Neutrophil (primary cell): ENCODE data around the gene TMEM132C.

Source experiments
- H3K27ac ChIP-seq: fragments of 200-600 bp; sonication (generic); 2 replicates; pipeline ENCODE4 v1.5.1; 2016; ENCODE audit warnings: mild to moderate bottlenecking, moderate library complexity
- H3K27me3 ChIP-seq: fragments of 200-600 bp; sonication (generic); 2 replicates; pipeline ENCODE4 v1.6.0; 2016; ENCODE audit warnings: mild to moderate bottlenecking
- H3K36me3 ChIP-seq: fragments of 200-600 bp; sonication (generic); 2 replicates; pipeline ENCODE4 v1.5.1; 2017
- H3K4me1 ChIP-seq, 2 experiments: fragments of 200-600 bp in 1 of 2; sonication (generic) in 1 of 2; 1 replicate in 1 of 2; 2 replicates in 1 of 2; pipeline versions ENCODE4 v1.5.1 to v1.6.1; 2013 to 2016; ENCODE audit warnings: low read depth in 1 of 2, low read length in 1 of 2, mild to moderate bottlenecking in 1 of 2, moderate library complexity in 1 of 2; ENCODE audit not compliant: control insufficient read depth in 1 of 2, insufficient read depth in 1 of 2
- H3K4me3 ChIP-seq, 2 experiments: fragments of 200-600 bp in 1 of 2; sonication (generic) in 1 of 2; 1 replicate in 1 of 2; 2 replicates in 1 of 2; pipeline ENCODE4 v1.5.1; 2013 to 2016; ENCODE audit warnings: low read depth in 1 of 2, low read length in 1 of 2, mild to moderate bottlenecking in 1 of 2, moderate library complexity in 1 of 2
- H3K9me3 ChIP-seq: fragments of 200-600 bp; sonication (generic); 2 replicates; pipeline ENCODE4 v1.5.1; 2016
- CTCF ChIP-seq: fragments of 200-600 bp; sonication (generic); IDR thresholded peaks from 2 replicates; pipeline ENCODE4 v1.5.1; 2016; ENCODE audit warnings: antibody characterized with exemption

TMEM132C gene

DNA sequence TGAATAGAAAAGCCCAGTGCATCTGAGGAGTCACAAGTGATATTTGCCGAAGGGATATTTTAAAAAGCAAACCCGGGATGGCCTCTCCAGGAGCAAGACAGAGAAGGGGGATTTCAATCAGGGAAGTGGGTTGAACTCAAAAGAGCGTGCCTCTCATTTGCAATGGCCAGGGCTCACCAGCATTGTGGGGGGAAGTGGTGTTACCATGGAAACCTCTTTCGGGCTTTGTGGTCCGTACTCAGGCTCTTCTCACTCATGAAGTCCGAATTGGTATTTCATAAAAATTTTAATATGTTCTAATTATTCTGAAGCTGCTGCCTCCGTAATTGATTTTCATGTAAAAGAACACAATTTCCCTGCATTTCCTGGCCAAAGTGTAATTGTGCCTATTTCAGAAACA lies 476.9 kb downstream of the TMEM132C start:
- Histone ChIP-seq H3K4me3 (no peak overlapping the region), H3K36me3 (no peaks in the 10 kb centered on the region), H3K4me1 (no peaks in the 10 kb centered on the region), H3K27me3 (peaks cover 47% of the 10 kb centered on the region), H3K9me3 (no peaks in the 10 kb centered on the region), H3K27ac (no peak overlapping the region)
- TF ChIP-seq CTCF: no peak

- Histone ChIP-seq H3K27me3 (peaks cover 47% of the 10 kb centered on the region), H3K36me3 (no peaks in the 10 kb centered on the region), H3K4me3 (no peak overlapping the region), H3K27ac (no peak overlapping the region), H3K9me3 (no peaks in the 10 kb centered on the region), H3K4me1 (no peaks in the 10 kb centered on the region)
- TF ChIP-seq CTCF: no peak
Observed at GRCh38 chr12:128745772-128746689, 479.1 kb downstream of the TMEM132C start.

DNA sequence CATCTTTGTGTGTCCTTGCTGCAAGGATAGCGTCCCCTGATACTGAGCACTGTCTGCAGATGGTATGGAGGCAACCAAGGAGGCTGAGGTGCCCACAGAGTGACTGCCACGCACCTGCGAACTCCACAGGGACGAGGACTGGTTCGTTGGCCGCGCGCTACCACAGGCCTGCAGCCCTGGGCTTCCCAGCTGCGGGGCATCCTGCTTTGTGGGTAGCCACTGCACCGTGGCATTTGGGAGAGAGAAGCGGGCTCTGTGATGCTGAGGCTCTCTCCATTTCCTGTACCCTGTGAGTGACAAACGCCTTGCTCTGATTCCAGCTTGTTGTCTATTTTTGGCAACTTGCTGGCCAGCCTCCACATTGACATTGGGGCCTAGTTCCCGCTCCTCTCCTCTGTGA lies 480.5 kb downstream of the TMEM132C start:
- Histone ChIP-seq H3K27ac (no peak overlapping the region), H3K27me3 (peaks cover 47% of the 10 kb centered on the region), H3K36me3 (no peaks in the 10 kb centered on the region), H3K4me3 (no peak overlapping the region), H3K4me1 (no peaks in the 10 kb centered on the region), H3K9me3 (no peaks in the 10 kb centered on the region)
- TF ChIP-seq CTCF: no peak

GRCh38 chr12:128752386-128752785 lies 485.4 kb downstream of the TMEM132C start:
- H3K36me3 ChIP-seq: no peaks in the 10 kb centered on the region
- H3K27ac ChIP-seq: no peak overlapping the region
- H3K4me3 ChIP-seq: no peak overlapping the region
- H3K9me3 ChIP-seq: no peaks in the 10 kb centered on the region
- no peak for TF ChIP-seq CTCF
- peaks cover 9% of the 10 kb centered on the region for H3K27me3 ChIP-seq
- no peaks in the 10 kb centered on the region for H3K4me1 ChIP-seq

- H3K27ac ChIP-seq: no peak overlapping the region
- H3K27me3 ChIP-seq: peaks cover 4% of the 10 kb centered on the region
- H3K9me3 ChIP-seq: no peaks in the 10 kb centered on the region
- H3K4me3 ChIP-seq: no peak overlapping the region
- H3K36me3 ChIP-seq: no peaks in the 10 kb centered on the region
- H3K4me1 ChIP-seq: no peaks in the 10 kb centered on the region
- no peak for TF ChIP-seq CTCF
Observed at GRCh38 chr12:128753438-128753837, 486.5 kb downstream of the TMEM132C start.
